K562 (cell line): ENCODE data around the gene NT5C3B. TPM values are rescaled to one million over a fixed set of nuclear protein-coding genes. Genes with fewer than 3 reads are reported as not detected.

Source experiments
- ATAC-seq: fragments of 200-7000 bp; cut with Tn5 transposase; 3 replicates; pipeline ENCODE4 v1.9.1; 2020; ENCODE audit warnings: moderate library complexity
- BruUV-seq: library from RNA; stranded (reverse); fragments of 400-500 nt; replicated peaks from 2 replicates; lab custom pipeline; 2021; lab: Mats Ljungman, UMichigan
- CTCF ChIA-PET: fragments of 300-600 bp; formaldehyde crosslinking; extraction: SDS; loops from one replicate; lab custom pipeline; 2021; ENCODE audit warnings: low intra/inter-chr PET ratio; lab: Yijun Ruan, JAX
- POLR2A ChIA-PET: fragments of 300-600, 350-650 bp; sonication (Branson Sonifier 250); formaldehyde crosslinking; extraction: SDS; loops from one replicate; lab custom pipeline; 2021; ENCODE audit warnings: antibody characterized with exemption, inconsistent platforms; lab: Yijun Ruan, JAX
- DNase-seq, 4 experiments: peaks; one replicate each; pipeline versions ENCODE4 v3.0.0 to v3.0.0-alpha.2; 2011 to 2018; ENCODE audit warnings: low spot score in 3 of 4, mixed read lengths in 3 of 4; ENCODE audit errors: extremely low read depth in 1 of 4
- FAIRE-seq: peaks from 2 replicates; lab custom pipeline; 2011; peaks lifted over from hg19 to GRCh38; lab: Jason Lieb, UNC
- H2AFZ ChIP-seq: 2 replicates; pipeline ENCODE4 v1.6.0; 2011; ENCODE audit warnings: low read depth, low read length, control low read depth, inconsistent platforms
- H3K27ac ChIP-seq: fragments of 200-600 bp; 3 replicates; pipeline ENCODE4 v1.8.0; 2011; ENCODE audit warnings: low read depth, mild to moderate bottlenecking, control low read depth, inconsistent platforms, low read length, moderate library complexity, mixed read lengths; ENCODE audit errors: extremely low read depth
- H3K27me3 ChIP-seq, 2 experiments: fragments of 300-600 bp in 1 of 2; 2 replicates in 1 of 2; 3 replicates in 1 of 2; pipeline versions ENCODE4 v1.6.0 to v1.8.0; 2011; ENCODE audit warnings: inconsistent platforms in 2 of 2, low read length in 2 of 2, mild to moderate bottlenecking in 1 of 2, mixed read lengths in 1 of 2, moderate library complexity in 1 of 2; ENCODE audit not compliant: control insufficient read depth in 2 of 2, insufficient read depth in 2 of 2
- H3K36me3 ChIP-seq: fragments of 300-600 bp; 3 replicates; pipeline ENCODE4 v1.8.0; 2011; ENCODE audit warnings: mild to moderate bottlenecking, low read length, inconsistent platforms; ENCODE audit not compliant: control insufficient read depth, insufficient read depth
- H3K4me1 ChIP-seq, 2 experiments: fragments of 200-600 bp in 1 of 2; replicated peaks in 1 of 2; 2 replicates in 1 of 2; 3 replicates in 1 of 2; pipeline versions ENCODE4 v1.5.1 to v1.8.0; 2011; ENCODE audit warnings: inconsistent platforms in 2 of 2, low read length in 2 of 2, mild to moderate bottlenecking in 1 of 2, mixed read lengths in 1 of 2, moderate library complexity in 1 of 2; ENCODE audit not compliant: control insufficient read depth in 2 of 2, insufficient read depth in 2 of 2
- H3K4me2 ChIP-seq: 2 replicates; pipeline ENCODE4 v1.6.1; 2011; ENCODE audit warnings: low read length, control low read depth, inconsistent platforms, mixed read lengths; ENCODE audit not compliant: insufficient read depth
- H3K4me3 ChIP-seq: fragments of 200-600 bp; sonication (generic), shearing (Covaris generic); 2 replicates; pipeline ENCODE4 v1.5.1; 2016; ENCODE audit warnings: control low read depth, inconsistent platforms
- H3K79me2 ChIP-seq: fragments of 200-600 bp; 3 replicates; pipeline ENCODE4 v1.8.0; 2011; ENCODE audit warnings: low read length, inconsistent platforms; ENCODE audit not compliant: control insufficient read depth, insufficient read depth
- H3K9ac ChIP-seq, 2 experiments: 2 replicates each; pipeline versions ENCODE4 v1.6.0 to v1.6.1; 2011; ENCODE audit warnings: low read depth in 2 of 2, low read length in 2 of 2, control low read depth in 1 of 2, inconsistent platforms in 1 of 2, mild to moderate bottlenecking in 1 of 2, mixed read lengths in 1 of 2; ENCODE audit not compliant: insufficient read depth in 1 of 2
- H3K9me1 ChIP-seq: one replicate; pipeline ENCODE4 v1.6.0; 2011; ENCODE audit warnings: inconsistent platforms, mild to moderate bottlenecking, low read length, moderate library complexity; ENCODE audit not compliant: control insufficient read depth, insufficient read depth
- H3K9me3 ChIP-seq: replicated peaks from 2 replicates; pipeline ENCODE4 v1.5.1; 2011; ENCODE audit warnings: low read depth, low read length, inconsistent platforms; ENCODE audit not compliant: control insufficient read depth, insufficient read depth
- H4K20me1 ChIP-seq: replicated peaks from 2 replicates; pipeline ENCODE4 v1.6.1; 2011; ENCODE audit warnings: low read length, inconsistent platforms, mixed read lengths; ENCODE audit not compliant: control insufficient read depth, insufficient read depth
- CREB1 ChIP-seq, 2 experiments: sonication (generic) in 1 of 2; formaldehyde crosslinking in 1 of 2; IDR thresholded peaks; 2 replicates each; pipeline versions ENCODE4 v1.6.1 to v1.8.0; 2012 to 2022; ENCODE audit warnings: inconsistent platforms in 1 of 2, mild to moderate bottlenecking in 1 of 2, missing genetic modification reagents in 1 of 2, moderate library complexity in 1 of 2
- MYC ChIP-seq, 2 experiments: fragments of 250-450 bp in 1 of 2; sonication (Bioruptor Pico) in 1 of 2; IDR thresholded peaks; 2 replicates each; pipeline versions ENCODE4 v1.5.1 to v1.6.1; 2012 to 2021; ENCODE audit warnings: low read depth in 2 of 2, borderline replicate concordance in 1 of 2, improper control_type of control experiment in 1 of 2, low read length in 1 of 2, mild to moderate bottlenecking in 1 of 2, moderate library complexity in 1 of 2
- PHF20 ChIP-seq: fragments of 450-650 bp; IDR thresholded peaks from 2 replicates; pipeline ENCODE4 v1.6.1; 2018; ENCODE audit not compliant: partially characterized antibody
- PHF8 ChIP-seq: fragments of 200-600 bp; sonication (generic); IDR thresholded peaks from 2 replicates; pipeline ENCODE4 v1.6.1; 2012; ENCODE audit warnings: mixed run types, mild to moderate bottlenecking, inconsistent platforms, low read length, moderate library complexity, borderline replicate concordance
- TGIF2 ChIP-seq: sonication (generic); formaldehyde crosslinking; IDR thresholded peaks from 2 replicates; pipeline ENCODE4 v1.8.1; 2022; ENCODE audit warnings: mild to moderate bottlenecking, missing genetic modification reagents, moderate library complexity
- ZNF384 ChIP-seq: IDR thresholded peaks from 2 replicates; pipeline ENCODE4 v1.6.1; 2012; ENCODE audit warnings: low read depth, low read length, improper control_type of control experiment
- ZNF398 ChIP-seq: fragments of 250-450 bp; sonication (Bioruptor Pico); IDR thresholded peaks from 2 replicates; pipeline ENCODE4 v1.8.0; 2021; ENCODE audit warnings: moderate library complexity, mild to moderate bottlenecking, inconsistent platforms
- WGBS: fragments of 100-300 bp; shearing (Covaris generic); methylation state at CpG from one replicate; pipeline ENCODE4 v1.1.6; 2016; ENCODE audit warnings: low coverage, mixed read lengths; ENCODE audit not compliant: insufficient coverage; ENCODE audit errors: missing lambda C conversion rate; 5-methylcytosine and 5-hydroxymethylcytosine counted together
- in situ Hi-C: fragments of 300-500 bp; cut with MboI; formaldehyde crosslinking; loops from 4 replicates; pipeline ENCODE4 v1.15.0; 2018; ENCODE audit warnings: inconsistent platforms, mixed read lengths
- intact Hi-C: fragments of 100-400 bp; cut with micrococcal nuclease; formaldehyde crosslinking; loops from 2 replicates; pipeline ENCODE4 v1.14.2; 2022
- polyA plus RNA-seq, 8 experiments: library from polyadenylated mRNA; depleted of rRNA in 4 of 8; stranded (reverse) in 5 of 8; unstranded in 3 of 8; fragments of >200 nt; fragmentation: Nextera tagmentation in 2 of 8; fragmentation: Illumina TruSeq in 1 of 8; extraction: Ambion mirVana in 2 of 8; extraction: Trizol in 1 of 8; gene quantifications; 2 replicates each; pipeline versions ENCODE4 v1.2.1 to v1.2.3, GENCODE V29; 2011 to 2014; ENCODE audit warnings: inconsistent platforms in 1 of 8, missing spikeins in 1 of 8
- total RNA-seq, 7 experiments: library from RNA; depleted of rRNA in 6 of 7; stranded (reverse); fragments of >200 nt in 6 of 7; fragmentation: Illumina TruSeq in 2 of 7; extraction: Trizol in 2 of 7; gene quantifications; 2 replicates each; pipeline versions ENCODE4 v1.2.1 to v1.2.3, GENCODE V29; 2011 to 2021; ENCODE audit warnings: low replicate concordance in 1 of 7

NT5C3B gene
- total and polyA plus RNA-seq, 9 of the 15 experiments (the other 6 are each of a cell fraction or from before 2014, with no cell fraction given) = 2.0 to 166 (median 85.0) TPM

GRCh38 chr17:41812381-41813151 lies 23.5 kb downstream of the NT5C3B start, which contains the start of gene FKBP10:
Gene FKBP10 (plus strand): TSS chr17:41813004. CDS start chr17:41813035, 31 bp downstream.
- no peaks in the 10 kb centered on the region for H3K36me3 ChIP-seq
- ATAC-seq = peak; percentile 7; the same call in 2 of the 3 replicates
- H3K9ac ChIP-seq = peak within 1 kb of the TSS; percentile 54 to 91; a peak in 3 of 4 replicates
- no peaks in the 10 kb centered on the region for H3K79me2 ChIP-seq
- BruUV-seq = no TSS peak
- WGBS = 38% methylated on average over 23 of the region's 35 CpGs
- no peak for FAIRE-seq
- H3K27me3 ChIP-seq = no peaks in the 10 kb centered on the region
- ChIA-PET POLR2A (interaction anchor here (1.1 to 1.3 kb wide), 3 partner anchors 24 to 124 kb away, joined by 3 to 6 read pairs (median 5); partner anchors contain the start of gene JUP), CTCF (interaction anchor here (0.6 kb wide), 1 partner anchor 82 kb away, joined by 4 read pairs; no protein-coding TSS in a partner anchor)
- peaks cover 2 to 30% of the 10 kb centered on the region in 2 experiments; a peak in 3 of 5 replicates for H3K4me1 ChIP-seq
- H3K4me3 ChIP-seq = peak within 1 kb of the TSS; percentile 52
- TF ChIP-seq ZNF398 (CRISPR knock-in tag) = no peak
- TF ChIP-seq MYC (IDR thresholded peaks at IDR 0.05; ENCODE audit: low read depth, low read length) = peak; percentile 11; the same call in 1 of the 2 replicates
- no peak for TF ChIP-seq MYC (CRISPR knock-in tag; IDR thresholded peaks at IDR 0.05; ENCODE audit: borderline replicate concordance, low read depth)
- TF ChIP-seq ZNF384 = peak; percentile 92
- no peak for TF ChIP-seq TGIF2
- peak; percentile 5; the same call in 1 of the 2 replicates for TF ChIP-seq PHF8
- no peak for TF ChIP-seq CREB1 (IDR thresholded peaks at IDR 0.05)
- no peak for TF ChIP-seq CREB1 (CRISPR knock-in tag; IDR thresholded peaks at IDR 0.05)
- peak; percentile 21 for TF ChIP-seq PHF20
- no peaks in the 10 kb centered on the region for H3K9me1 ChIP-seq
- no peaks in the 10 kb centered on the region for H4K20me1 ChIP-seq
- no peak within 1 kb of the TSS for H3K27ac ChIP-seq
- peak within 1 kb of the TSS; percentile 66 for H3K4me2 ChIP-seq
- no peaks in the 10 kb centered on the region for H3K9me3 ChIP-seq
- H2AFZ ChIP-seq = peak within 1 kb of the TSS; percentile 86
- in situ Hi-C loops = no loop called here
- DNase-seq = peak in 1 of 4 experiments; percentile 39
- intact Hi-C loops = no loop called here
